ENCODE measurements around the gene CFAP57. TPM values are rescaled to one million over a fixed set of nuclear protein-coding genes. Genes with fewer than 3 reads are reported as not detected.
A peak's percentile ranks its signal among the peaks of the same experiment; 100 is the strongest.

The CFAP57 gene
- total and polyA plus RNA-seq, 2 experiments from 2014 or later: 0.09 TPM; not detected in 1

GRCh38 chr1:43225168-43225567, 53.0 kb downstream of the CFAP57 start:
- no peak for TF ChIP-seq CTCF (IDR thresholded peaks at IDR 0.05; ENCODE audit: low read depth, low read length)
- Histone ChIP-seq H3K27me3 (no peaks in the 10 kb centered on the region), H3K36me3 (no peaks in the 10 kb centered on the region), H3K4me3 (no peak overlapping the region), H3K4me1 (ENCODE audit: low read depth) (no peaks in the 10 kb centered on the region), H3K27ac (no peak overlapping the region), H3K9me3 (ENCODE audit: low read depth) (no peaks in the 10 kb centered on the region)
- peak in 1 of 2 donors; percentile 33 for DNase-seq (ENCODE audit: low read depth in 1 of 2, low spot score in 1 of 2)

GRCh38 chr1:43227143-43227764, 55.1 kb downstream of the CFAP57 start:
- Histone ChIP-seq H3K36me3 (no peaks in the 10 kb centered on the region), H3K9me3 (ENCODE audit: low read depth) (no peaks in the 10 kb centered on the region), H3K27me3 (no peaks in the 10 kb centered on the region), H3K4me3 (no peak overlapping the region), H3K4me1 (ENCODE audit: low read depth) (no peaks in the 10 kb centered on the region), H3K27ac (no peak overlapping the region)
- DNase-seq (ENCODE audit: low read depth in 1 of 2, low spot score in 1 of 2): peak; percentile 81 to 88
- TF ChIP-seq CTCF (IDR thresholded peaks at IDR 0.05; ENCODE audit: low read depth, low read length): peak; percentile 92

GRCh38 chr1:43229826-43230780, 58.0 kb downstream of the CFAP57 start:
- no peak overlapping the region for H3K27ac ChIP-seq
- H3K4me1 ChIP-seq (ENCODE audit: low read depth): peaks cover 3% of the 10 kb centered on the region
- no peak for TF ChIP-seq CTCF (IDR thresholded peaks at IDR 0.05; ENCODE audit: low read depth, low read length)
- no peaks in the 10 kb centered on the region for H3K27me3 ChIP-seq
- no peaks in the 10 kb centered on the region for H3K9me3 ChIP-seq (ENCODE audit: low read depth)
- H3K36me3 ChIP-seq: no peaks in the 10 kb centered on the region
- no peak for DNase-seq (ENCODE audit: low read depth in 1 of 2, low spot score in 1 of 2)
- no peak overlapping the region for H3K4me3 ChIP-seq

GRCh38 chr1:43232074-43232473, 59.9 kb downstream of the CFAP57 start:
- peaks cover 3% of the 10 kb centered on the region for H3K4me1 ChIP-seq (ENCODE audit: low read depth)
- no peak overlapping the region for H3K4me3 ChIP-seq
- no peaks in the 10 kb centered on the region for H3K27me3 ChIP-seq
- DNase-seq (ENCODE audit: low read depth in 1 of 2, low spot score in 1 of 2): peak in 1 of 2 donors; percentile 87
- no peaks in the 10 kb centered on the region for H3K36me3 ChIP-seq
- no peak for TF ChIP-seq CTCF (IDR thresholded peaks at IDR 0.05; ENCODE audit: low read depth, low read length)
- H3K9me3 ChIP-seq (ENCODE audit: low read depth): no peaks in the 10 kb centered on the region
- no peak overlapping the region for H3K27ac ChIP-seq

GRCh38 chr1:43232482-43232881, 60.4 kb downstream of the CFAP57 start:
- Histone ChIP-seq H3K27ac (no peak overlapping the region), H3K27me3 (no peaks in the 10 kb centered on the region), H3K4me1 (ENCODE audit: low read depth) (peaks cover 3% of the 10 kb centered on the region), H3K36me3 (no peaks in the 10 kb centered on the region), H3K4me3 (no peak overlapping the region), H3K9me3 (ENCODE audit: low read depth) (no peaks in the 10 kb centered on the region)
- TF ChIP-seq CTCF (IDR thresholded peaks at IDR 0.05; ENCODE audit: low read depth, low read length): no peak
- peak in 1 of 2 donors; percentile 21 for DNase-seq (ENCODE audit: low read depth in 1 of 2, low spot score in 1 of 2)

Data from cardiac muscle cell (in vitro differentiated cells and primary cell).